NOMO-1 treated with dmso at 0.1 percent for 144 hours (cell line): ENCODE results near the gene AOX1.
"Not testable (repeated sequence)": the region's sequence is repeated elsewhere in the genome, so short reads cannot be mapped to it uniquely, and the experiment has no call there.

ENCODE experiments used
- DNase-seq: peaks from one replicate; lab custom pipeline; 2025; ENCODE audit not compliant: unreplicated experiment; lab: John Stamatoyannopoulos, UW

Gene AOX1

DNA sequence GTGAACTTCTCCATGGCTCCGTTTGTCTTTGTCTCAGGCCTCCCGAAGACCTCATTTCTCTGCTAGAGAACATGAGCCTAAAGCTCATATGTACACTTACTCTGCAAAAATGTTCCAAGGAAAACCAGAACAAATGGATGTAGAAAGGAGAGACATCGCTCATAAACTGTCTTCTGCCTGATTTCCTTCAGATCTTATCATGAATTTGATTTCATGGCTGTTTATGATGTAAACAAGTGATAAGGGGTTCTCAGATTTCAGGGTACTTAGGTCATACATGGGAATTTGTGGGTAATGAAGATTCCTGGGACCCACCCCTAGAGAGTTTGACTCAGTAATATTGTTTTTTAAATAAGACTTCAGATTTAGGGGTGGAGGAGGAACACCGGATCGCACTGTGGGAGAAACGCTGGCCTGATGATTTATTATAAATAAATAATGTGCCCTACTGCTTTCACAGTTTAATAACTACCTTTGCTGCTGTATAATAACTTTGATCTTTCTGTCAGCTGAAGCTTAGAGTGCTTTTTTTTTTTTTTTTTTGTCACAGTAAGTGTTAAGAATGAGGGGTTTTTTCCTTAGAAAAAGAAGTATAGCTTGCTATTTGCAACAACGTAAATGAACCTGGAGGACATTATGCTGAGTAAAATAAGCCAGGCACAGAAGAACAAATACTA is 14.9 kb downstream of the AOX1 start:
- no peak for DNase-seq

DNA sequence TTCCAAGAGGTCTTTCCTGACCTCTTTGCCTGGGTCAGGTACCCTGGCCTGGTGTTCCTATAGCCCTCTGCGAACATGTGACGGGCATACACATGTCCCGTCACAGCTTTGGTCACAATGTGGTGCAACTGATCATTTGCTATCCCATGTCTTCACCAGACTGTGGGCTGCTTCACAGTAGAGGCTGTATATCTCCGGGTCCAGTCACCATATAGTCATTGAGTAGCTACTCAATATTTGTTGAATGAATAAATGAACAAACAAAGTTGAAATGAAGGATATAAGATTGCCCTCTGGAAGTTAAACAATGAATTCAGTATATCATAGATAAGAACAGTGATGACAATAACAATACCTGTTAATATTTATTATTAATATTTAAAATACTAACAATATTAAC is 16.8 kb downstream of the AOX1 start:
- no peak for DNase-seq

DNA sequence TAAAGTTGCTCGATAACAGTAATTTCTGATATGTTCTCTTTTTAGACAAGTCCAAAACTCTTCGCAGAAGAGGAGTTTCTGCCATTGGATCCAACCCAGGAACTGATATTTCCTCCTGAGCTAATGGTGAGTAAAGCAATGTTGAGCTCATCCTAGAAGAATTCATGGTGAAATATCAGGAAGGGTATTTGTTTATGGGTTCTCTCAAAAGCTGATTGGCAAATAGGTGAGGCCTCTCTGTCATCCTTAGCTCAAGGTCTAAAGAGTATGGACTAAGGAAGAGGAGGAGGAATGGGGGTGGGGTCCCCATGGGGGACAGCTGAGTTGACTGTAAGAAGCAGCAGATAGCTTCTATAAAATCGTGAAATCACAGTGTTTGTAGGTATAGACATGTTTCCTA is 18.2 kb downstream of the AOX1 start:
- no peak for DNase-seq

- DNase-seq = no peak
Observed at GRCh38 chr2:200604571-200605255, 18.9 kb downstream of the AOX1 start.

DNA sequence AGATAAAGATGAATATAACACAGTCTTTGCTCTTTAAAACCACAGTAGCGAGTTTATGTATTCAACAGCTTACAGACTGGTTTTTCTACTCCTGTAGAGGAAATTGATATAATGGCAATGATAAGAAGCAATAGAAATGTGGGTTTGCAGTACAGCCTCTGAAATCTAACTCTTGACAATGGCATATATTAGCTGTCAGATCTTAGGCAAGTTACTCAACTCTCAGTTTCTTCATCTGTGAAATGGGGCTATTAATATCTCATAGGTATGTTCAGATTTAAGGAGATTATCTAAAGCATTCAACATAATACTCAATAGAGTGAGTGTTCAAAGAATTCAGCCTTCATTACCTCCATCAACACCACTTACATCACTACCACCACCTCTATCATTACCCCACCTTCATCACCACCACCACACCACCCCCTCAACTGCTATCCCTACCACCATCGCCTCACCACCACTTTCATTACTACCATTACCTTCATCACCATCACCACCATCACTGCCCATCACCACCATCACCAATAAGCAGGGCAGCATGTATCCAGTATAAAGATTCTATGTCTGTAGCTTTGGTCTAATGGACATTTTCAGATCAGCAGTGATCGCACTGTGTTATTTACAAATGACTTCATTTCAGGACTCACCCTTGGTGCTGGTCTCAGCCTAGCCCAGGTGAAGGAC is 22.7 kb downstream of the AOX1 start:
- DNase-seq = no peak

GRCh38 chr2:200609028-200609614 is 23.3 kb downstream of the AOX1 start:
- no peak for DNase-seq

DNA sequence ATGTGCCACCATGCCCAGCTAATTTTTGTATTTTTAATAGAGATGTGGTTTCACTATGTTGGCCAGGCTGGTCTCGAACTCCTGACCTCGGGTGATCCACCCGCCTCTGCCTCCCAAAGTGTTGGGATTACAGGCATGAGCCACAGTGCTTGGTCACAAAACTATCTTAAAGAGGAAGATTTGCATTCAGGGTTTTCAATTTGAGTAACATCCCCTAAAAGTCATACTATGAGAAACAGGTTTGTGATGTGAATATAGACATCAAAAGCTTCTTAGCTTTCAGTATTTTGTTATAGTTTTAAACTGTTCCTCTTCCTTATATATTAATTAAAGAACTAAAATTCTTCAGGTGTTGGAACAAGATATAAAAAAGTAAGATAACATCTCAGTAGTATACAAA is 24.4 kb downstream of the AOX1 start:
- not testable (repeated sequence) for DNase-seq

- no peak for DNase-seq
Observed at GRCh38 chr2:200613692-200614091, 27.9 kb downstream of the AOX1 start.

DNA sequence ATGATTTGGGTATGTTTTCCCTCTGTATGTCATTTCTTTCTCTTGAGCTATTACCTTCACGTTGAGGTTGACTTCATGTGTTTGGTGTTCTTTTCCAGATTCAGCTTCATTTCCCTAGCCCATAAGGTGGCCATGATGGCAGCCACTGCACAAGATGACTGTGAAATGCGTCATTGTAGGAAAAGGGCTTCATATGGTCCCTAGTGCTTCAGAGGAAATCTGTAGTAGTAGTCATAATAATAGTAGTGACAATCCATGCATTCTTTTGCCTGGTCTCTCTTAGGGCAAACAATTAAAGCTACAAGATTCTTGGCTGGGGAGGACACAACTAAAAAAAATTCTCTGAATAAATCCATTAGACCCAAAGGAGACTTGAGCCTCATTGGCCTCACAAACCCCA is 28.4 kb downstream of the AOX1 start:
- DNase-seq = no peak

- DNase-seq = no peak
Observed at GRCh38 chr2:200615247-200615646, 29.4 kb downstream of the AOX1 start.

- peak; percentile 29 for DNase-seq
Observed at GRCh38 chr2:200616193-200616592, 30.4 kb downstream of the AOX1 start.

DNA sequence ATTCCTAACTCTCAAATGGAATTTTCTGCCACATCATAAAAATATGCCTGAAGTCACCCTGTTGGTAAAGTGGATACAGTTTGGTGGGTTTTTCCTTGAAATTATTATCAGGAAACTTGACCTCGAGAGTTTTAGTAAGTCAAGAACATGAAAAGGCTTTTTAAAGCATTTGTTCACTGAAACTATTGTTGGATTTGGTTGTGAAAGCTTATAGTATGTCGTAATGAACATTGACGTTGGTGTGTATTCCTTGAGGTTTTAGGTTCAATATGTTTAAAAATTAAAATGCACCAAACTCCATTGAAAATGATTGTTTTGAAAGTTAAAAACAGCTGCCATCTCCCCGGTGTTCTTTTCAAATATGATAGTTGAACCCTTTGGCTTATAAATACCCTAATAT is 30.8 kb downstream of the AOX1 start:
- DNase-seq = no peak

DNA sequence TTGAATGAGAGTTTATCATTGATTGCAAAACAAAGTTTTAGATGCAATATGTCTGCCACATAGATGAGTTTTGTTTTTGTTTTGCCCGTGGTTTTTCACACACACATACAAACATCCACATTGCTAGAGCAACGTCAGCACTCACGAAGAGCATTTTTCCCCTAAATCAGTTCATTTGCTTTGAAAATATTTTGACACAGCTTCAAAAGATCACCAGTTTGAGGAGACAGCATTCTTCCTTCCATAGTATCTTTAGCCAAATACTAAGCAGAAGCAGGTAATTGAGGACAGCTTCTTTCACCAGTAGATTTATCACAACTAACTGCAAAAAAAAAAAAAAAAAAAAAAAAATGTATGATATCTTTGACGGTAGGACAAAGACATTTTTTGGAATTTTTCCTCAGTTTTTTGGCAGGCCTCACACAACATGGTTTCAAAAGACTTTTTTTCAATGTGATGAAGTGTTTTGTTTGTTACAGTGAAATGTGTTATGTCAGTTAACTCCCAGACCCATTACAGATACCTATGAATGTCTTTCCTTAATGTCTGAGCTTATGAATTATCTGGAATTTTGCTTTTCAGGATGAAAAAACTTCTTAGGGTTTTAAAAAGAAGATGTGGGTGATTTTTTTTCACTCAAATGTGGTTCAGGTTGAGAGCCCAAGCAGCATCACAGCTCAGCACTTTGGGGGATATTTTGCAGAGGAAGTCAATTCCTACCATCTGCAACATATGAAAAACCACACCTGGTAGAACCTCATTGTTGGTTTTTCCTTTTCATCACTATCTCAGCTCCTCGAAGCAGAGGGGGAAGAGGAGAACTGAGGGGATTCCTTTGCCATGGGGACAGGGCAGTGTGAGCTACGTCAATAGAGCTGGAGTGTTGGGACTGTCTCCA is 31.6 kb downstream of the AOX1 start:
- no peak for DNase-seq

DNA sequence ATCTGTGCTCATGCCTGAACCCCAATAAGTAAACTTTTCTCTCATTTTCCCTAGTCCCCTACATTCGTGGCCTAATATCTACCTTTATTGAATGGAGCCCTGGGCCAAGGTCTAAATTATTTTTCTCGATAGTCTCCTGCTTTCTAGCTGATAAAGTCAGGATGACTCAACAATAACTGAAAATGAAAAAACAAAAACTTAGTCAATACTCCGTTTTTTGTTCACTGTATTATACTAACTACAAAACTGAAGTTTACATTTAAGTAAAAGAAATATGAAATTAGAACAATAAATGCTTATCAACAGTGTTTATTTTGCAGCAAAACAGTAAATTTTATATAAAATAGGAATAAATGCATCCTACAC is 32.2 kb downstream of the AOX1 start:
- no peak for DNase-seq

- DNase-seq = no peak
Observed at GRCh38 chr2:200618590-200619021, 32.8 kb downstream of the AOX1 start.

- DNase-seq = no peak
Observed at GRCh38 chr2:200619279-200619678, 33.5 kb downstream of the AOX1 start.

DNA sequence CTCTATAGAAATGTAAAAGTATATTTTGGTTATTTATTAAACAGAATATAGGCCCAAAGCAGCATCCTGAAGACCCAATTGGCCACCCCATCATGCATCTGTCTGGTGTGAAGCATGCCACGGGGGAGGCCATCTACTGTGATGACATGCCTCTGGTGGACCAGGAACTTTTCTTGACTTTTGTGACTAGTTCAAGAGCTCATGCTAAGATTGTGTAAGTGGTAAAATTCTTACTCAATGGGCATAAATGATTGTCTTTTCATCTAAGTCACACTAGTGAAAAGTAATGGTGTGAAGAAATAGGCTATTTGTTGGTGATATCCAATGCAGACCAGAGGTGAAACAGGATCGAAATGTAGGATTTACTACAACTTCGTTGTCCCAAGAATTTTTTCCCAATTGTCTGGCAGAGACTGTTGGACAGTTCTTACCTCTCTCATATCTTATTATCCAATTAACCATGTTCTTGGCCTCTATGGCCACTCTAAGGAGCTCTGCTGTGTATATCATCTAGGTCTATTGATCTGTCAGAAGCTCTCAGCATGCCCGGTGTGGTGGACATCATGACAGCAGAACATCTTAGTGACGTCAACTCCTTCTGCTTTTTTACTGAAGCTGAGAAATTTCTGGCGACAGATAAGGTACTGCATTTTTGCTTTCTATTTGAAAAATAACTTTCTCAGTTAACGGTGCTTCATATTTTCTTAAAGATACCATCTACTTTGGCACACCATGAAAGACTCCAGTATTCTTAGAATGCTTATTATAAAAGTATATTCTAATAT is 35.0 kb downstream of the AOX1 start:
- no peak for DNase-seq

DNA sequence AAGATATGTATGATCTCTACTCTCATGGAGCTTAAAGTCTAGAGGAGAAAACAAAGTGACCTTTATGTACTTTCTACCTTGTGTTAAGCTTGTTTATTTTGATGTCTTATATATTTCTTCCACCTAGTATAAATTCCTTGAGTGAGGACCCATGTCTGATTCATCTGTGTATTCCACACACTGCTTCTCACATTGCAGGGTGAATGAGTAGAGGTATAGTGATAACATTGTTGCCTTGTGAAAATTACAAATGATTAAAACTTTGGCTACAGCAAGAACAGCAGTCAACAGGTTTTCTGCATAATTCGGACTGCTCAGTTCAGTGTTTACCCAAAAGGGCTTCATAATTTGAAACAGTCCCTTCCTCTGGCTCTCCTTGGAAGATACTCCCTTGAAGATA is 36.3 kb downstream of the AOX1 start:
- DNase-seq = no peak

- DNase-seq = no peak
Observed at GRCh38 chr2:200624026-200624425, 38.2 kb downstream of the AOX1 start.

DNA sequence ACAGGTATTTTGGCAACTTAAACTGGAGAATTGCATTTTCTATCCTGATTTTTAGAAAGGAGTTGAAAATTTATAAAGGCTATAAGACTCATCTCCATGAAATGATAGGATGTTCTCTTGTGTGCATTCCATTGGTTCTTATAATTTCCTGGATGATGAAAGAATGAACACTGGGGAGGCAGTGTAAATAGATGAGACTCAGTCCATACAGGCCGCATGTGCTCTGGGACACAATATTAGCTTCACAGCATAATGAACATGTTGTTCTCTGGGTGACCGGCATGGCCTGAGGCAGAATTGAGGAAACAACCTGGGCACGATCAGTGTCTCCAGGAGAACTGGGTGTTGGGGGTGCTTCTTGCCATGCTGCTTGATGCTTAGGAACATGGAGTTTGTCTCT is 38.8 kb downstream of the AOX1 start:
- no peak for DNase-seq
